ENCODE results near the gene MKNK1.

The MKNK1 gene

DNA sequence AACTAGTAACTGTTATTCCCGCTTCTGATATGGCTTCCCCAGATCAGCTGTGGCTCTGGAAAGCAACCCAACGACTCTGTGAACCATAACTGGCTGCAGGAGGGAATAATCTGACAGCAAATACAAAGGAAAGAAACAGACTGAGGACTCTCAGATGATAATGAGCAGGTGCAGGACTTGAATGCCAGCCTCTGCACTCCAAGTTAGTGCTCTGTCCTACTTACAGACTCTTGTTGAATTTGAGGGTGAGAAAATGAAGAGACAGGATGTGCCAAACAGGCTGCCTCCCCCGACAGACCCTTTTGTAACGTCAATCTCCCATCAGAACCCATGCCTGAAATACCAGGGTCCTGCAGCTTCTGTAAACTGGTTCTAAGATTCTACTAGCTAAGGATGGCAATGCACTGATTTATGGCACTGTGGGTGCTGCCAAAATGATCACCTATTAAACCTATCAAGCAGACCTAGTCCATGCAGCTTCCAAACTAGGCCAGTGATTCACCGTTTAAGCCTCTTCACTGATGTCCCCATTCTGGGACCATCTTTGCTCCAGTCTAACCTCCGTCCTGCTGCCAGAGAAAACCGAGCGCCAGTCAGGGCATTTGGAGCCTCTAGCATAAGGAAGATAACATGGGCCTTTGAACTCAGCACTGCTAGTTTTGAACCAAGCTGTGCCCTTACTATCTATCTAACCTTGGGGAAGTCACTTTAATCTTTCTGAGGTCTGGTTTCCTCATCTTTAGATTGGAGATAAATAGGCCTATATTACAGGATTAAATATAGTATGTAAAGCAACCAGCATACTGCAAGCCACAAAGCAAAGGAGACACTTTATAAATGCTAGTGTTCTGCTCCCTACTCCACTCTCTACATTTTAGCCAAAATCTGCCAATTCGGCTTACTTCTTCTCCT, 4.8 kb downstream of the MKNK1 start:
- no peak for DNase-seq (ENCODE audit: low read depth in 1 of 2, low spot score in 1 of 2)

DNA sequence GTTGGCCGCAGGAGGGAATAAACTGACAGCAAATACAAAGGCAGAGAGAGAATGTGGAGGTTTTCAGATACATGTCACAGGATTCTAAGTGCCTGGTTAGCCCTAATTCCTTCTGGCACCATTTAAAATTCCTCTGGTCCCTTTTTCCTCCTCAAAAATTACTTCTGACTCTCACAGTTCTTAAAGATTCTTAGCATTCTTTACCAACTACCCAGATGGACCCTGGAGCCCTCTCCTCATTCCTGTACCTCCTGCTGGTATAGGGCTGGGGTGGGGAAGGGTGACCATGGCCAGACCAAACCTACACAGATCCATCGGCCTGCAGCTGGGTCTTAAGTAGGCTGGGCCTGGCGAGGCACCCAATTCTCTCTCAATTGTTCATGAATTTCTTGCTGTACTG, 7.2 kb downstream of the MKNK1 start:
- DNase-seq (ENCODE audit: low read depth in 1 of 2, low spot score in 1 of 2) = no peak

DNA sequence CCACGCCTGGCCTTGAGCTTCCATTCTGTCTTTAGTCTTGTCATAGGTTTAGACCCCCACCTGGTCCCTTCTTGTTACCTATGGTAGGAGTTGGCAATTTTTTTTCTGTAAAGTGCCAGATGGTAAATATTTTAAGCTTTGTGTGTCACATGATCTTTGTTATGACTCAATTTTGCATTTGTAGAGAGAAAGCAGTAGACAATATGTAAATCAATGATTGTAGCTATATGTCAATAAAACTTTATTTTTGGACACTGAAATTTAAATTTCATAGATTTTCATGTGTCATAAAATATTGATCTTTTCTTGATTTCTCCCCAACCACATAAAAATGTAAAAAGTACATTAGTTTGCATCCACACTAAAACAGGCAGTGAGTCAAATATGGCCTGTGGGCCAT, 8.0 kb downstream of the MKNK1 start:
- DNase-seq (ENCODE audit: low read depth in 1 of 2, low spot score in 1 of 2) = no peak

DNA sequence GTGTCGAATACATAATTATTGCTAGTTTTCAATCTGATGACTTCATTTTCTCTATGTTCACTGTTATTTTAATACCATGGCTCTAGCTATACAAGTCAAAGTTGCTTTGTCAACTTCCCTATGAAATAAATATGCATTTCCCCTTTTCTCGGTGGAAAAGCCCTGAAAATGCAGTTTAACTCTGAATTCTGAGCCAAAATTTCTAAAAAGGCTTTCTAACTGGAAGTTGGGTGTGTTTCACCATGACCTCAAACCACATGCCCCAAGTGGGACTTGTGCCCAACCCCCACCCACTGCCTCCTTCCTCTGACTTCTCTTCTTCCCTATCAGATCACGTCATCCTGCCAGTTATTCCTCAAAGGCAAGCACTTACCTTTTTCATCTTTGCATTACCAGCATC, 8.9 kb downstream of the MKNK1 start:
- DNase-seq (ENCODE audit: low read depth in 1 of 2, low spot score in 1 of 2) = no peak

DNA sequence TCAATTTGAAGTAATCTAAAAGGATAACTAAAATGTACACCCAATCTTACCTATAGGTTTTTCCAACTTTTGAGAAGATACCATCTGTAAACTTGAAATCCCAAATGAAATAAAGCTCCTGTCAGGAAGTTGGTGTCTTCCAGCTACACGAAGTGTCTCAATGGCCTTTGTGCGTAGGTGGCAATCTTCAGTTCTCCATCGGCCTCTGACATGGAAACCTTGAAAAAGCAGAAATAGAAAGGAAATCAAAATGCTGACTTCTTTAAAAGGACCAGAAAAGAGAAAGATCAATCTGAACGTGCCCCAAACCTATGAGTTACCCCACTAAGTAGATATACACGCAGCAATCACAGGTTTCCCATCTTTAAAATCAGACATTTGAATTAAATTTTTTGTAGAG, 10.0 kb downstream of the MKNK1 start:
- no peak for DNase-seq (ENCODE audit: low read depth in 1 of 2, low spot score in 1 of 2)

DNA sequence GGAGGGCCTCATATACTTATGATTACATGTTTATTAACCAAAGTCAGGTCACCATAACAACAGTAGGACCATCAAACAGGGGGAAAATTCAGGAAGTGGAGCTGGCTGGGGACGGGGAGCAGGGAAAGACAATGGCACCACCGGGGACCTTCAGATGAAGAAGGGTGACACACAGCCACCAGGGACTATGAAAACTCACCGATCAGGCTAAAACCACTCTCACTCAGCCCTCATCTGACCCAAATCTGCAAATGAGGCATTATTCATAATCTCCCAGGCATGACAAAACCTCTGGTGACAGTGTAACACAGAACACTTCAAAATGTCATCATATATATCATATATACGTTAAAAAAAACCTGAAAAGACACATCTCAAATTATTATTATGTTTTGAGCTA, 11.2 kb downstream of the MKNK1 start:
- no peak for DNase-seq (ENCODE audit: low read depth in 1 of 2, low spot score in 1 of 2)

DNA sequence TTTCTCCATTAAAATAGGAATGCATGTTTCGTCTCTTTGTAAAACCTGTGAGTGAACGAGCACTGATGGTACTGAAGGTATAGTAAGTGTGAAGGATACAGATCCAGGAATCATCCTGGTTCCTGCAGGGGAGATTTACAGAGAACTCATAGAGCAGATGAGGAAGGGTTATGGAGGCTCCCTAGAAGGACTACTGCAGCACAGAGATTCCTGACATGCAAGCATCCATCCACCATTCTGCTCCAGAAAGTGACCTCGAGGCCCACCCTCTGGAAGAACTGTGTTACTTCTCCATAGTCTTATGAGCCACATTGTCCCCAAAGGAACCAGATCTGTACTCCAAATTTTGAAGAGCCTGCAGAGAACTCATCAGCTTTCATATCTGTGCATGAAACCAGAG, 14.5 kb downstream of the MKNK1 start:
- no peak for DNase-seq (ENCODE audit: low read depth in 1 of 2, low spot score in 1 of 2)

DNA sequence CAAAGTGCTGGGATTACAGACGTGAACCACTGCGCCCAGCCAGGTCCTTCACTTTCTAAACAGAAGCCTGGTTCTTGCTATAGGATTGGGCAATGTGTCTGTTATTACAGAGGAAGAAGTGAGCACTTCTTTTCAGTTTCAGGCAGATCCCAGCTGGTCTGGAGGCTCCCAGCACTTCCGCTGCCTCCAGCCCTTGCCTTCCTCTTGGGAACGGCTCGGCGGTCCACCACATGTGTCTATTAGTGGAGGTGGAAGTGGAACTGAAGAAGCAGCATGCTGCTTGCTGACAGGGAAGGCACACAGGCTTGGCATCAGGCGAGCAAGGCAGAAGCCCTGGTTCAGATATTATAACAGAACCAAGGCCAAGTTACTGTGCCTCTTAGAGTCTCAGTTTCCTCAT, 17.0 kb downstream of the MKNK1 start:
- no peak for DNase-seq (ENCODE audit: low read depth in 1 of 2, low spot score in 1 of 2)

DNA sequence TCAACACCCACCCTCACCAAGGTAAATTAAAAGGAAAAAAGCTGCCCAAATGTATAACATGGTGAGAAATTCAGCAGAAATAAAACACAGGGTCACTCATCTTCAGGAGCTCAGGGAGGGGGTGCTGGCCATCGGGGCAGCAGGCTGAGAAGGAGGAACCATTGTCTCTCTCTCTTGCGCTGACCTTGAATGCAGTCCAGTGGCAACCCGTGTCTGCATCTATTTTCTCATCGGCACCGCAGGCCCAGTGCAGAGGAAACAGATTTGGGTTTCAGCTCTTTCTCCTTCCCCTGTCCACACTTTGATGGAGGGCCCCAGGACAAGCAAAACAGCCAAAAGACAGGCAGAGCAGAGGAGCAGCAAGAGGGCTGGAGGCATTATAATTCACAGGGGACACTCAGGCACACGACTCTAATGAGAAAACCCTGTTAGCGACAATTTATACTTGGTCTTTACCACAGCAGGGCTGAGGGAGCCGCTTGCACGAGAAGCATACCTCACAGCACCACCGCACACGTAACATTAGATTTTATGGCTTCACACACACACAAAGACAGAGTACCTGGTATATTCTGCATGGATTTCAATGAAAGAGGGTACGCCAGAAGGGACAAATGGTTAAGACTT, 18.6 kb downstream of the MKNK1 start:
- no peak for DNase-seq (ENCODE audit: low read depth in 1 of 2, low spot score in 1 of 2)

DNA sequence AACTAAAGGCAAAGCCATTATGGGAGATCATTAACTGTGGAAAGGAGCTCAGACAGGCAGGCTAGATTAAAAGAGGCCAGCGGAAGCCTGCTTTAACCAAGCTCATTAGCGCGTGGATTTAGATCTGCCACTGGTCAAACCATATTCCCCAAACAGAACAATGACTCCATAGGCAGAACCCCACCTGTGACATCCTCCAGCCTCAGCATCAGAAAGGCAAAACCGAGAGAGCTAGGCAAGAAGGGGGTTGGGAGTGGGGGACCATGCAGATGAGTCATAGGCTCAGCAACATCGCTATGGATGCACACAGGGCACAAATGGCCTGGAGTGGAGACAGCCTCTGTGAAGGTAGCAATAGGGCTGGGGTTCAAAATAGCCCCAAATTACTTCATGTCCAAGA, 20.6 kb downstream of the MKNK1 start:
- DNase-seq (ENCODE audit: low read depth in 1 of 2, low spot score in 1 of 2) = no peak

DNA sequence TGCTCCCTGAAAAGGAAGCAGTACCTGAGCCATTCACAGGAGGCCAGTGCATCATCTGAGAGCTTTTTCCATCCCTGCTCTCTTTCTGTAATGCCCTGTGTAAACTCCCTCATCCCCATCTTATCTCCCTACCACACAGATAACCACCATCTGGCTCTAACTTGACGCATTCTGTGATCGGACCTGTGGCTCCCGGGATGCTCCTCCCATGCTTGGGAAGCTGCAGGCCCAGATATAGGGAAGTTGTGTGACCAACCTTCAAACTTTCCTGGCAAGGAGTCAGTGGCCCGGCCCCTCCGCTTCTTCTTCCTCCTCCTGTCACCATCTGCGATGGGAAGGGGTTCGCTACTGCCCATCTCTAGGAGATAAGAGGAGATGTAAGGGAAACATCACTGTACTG, 21.1 kb downstream of the MKNK1 start:
- no peak for DNase-seq (ENCODE audit: low read depth in 1 of 2, low spot score in 1 of 2)

DNA sequence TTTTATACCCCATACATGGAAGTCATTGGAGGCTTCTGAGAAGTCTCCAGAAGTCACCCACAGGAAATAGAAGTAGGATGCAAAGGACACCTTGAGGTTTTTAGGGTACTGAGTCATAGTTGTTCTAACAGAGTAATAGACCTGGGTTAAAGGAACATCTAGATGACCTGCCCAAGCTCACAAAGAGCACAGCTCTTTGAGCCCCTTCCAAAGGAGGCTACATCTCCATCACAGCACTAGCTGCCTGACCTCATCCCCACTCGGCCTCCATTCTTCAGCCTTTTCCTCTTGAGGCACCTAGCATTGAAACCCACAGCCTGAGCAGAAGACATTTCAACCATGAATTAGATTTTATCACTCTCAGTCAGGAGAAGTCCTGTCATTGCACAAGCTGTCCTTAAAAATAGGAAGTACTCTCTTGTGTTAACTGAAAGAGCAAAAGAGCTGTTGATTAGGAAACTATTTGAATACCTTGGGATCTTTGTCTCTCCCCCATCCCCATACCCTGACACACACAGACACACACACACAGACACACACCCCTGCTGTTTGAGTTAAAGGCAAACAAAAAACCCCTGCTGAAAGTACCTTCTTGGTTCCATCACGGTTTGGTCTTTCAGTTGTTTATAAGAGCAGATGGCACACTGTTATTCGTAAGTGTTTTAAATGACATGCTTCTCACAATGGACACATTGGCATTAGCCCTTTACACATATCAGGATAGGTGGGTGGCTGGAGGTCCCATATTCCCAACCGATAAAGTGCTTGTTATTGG, 22.2 kb downstream of the MKNK1 start:
- no peak for DNase-seq (ENCODE audit: low read depth in 1 of 2, low spot score in 1 of 2)

DNA sequence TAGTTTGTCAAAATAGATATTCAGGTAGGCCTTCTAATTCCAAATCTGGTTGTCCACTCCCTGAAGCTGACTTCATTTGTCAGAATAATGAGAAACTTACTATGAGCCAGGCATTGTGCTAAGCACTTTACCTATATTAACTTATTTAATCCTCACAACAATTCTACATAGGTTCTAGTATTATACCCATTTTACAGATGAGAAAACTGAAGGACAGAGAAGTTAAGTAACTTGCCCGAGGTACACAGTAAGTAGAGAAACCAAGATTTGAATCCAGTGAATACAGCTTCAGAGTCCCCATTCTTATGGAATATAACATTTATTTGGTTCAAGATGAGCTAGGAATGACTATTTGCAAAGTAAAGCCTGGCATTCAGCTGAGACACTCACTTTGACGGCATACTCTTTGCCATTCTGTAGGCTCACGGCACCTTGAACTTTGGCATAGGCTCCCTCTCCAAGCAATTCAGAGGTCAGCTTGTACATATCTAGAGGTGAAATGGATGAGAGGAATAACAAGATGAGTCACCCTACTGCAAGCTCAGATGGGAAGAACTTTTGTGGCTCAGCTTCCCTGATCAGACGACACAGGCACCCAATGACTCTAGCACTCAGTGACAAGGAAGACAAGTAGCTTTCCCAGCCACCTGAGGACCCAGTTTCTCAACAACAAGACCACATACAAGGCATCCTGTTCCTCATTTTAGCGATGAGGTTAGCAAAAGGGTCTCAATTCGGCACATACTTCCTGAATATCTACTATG, 23.7 kb downstream of the MKNK1 start:
- DNase-seq (ENCODE audit: low read depth in 1 of 2, low spot score in 1 of 2) = no peak

DNA sequence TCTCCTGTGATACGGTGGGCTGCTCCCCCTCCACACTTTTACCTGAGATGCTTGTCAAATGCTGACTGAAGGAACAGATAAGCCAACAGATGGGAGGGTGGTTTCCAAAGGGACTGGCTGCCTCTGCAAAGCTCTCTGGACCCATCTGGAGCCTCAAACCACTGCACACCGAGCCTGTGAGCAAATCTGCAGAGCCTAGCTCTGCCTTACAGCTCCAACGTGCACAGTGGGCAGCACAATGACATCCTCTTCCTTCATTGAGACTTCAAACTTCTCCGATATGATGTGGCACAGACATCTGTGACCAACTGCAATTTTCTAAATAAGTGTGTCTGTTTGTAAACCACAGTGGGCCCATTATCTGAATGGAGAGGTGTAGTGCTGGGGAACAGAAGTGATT, 26.4 kb downstream of the MKNK1 start:
- DNase-seq (ENCODE audit: low read depth in 1 of 2, low spot score in 1 of 2) = no peak

DNA sequence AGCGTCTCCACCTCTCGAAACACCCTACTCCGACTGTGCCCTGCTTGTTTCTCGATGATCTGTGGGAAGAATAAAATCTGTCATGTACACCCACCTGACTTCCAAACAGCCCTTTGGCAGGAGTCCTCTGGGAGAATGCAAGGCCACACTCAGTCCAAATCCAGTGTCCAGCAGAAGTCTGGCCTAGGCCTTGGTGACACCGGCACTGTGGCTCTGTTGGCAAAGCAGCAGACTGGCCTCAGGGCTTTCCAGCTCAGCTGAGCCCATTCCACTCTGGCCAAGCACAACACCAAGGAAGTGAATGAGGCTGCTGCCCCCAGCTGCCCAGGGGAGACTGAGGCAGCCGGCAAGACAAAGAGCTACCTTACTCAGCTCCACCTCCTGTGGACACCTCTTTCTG, 27.5 kb downstream of the MKNK1 start:
- DNase-seq (ENCODE audit: low read depth in 1 of 2, low spot score in 1 of 2) = no peak

DNA sequence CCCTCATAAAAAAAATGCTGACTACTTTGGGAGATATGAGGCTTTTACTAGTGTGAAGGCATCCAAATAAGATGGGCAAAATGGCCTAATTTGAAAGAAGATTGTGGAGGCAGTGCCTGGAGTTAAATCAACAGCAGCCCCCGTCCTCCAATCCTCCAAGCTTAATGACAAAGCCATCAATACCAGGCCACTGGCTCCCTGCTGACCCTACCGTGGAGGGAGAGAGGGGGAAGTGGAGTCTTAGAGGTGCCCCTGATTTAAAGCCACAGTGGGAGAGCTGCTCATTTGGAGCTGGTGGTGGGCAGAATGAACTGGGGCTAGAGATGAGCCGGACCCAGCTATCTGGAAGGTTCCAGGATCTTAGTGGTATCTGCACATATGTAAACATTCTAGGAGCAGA, 28.3 kb downstream of the MKNK1 start:
- DNase-seq (ENCODE audit: low read depth in 1 of 2, low spot score in 1 of 2) = no peak

DNA sequence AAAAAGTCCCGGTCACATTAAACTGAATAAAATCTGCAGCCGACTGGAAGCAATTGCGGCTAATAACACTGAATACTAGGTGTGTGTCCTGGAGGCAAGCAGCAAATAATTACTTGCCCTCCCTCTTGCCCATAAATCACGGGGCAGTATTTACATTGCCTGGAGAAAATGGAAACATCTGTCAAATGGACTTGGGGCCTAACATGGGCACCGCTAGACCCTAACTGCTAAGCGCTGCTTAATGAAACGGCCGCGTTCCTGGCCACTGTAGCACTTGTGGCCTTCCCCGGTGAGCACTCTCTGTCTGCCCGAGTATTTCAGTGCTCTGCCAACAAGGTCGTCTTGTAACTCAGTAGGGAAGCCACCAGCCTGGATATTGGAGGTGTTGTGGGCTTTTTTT, 28.8 kb downstream of the MKNK1 start:
- DNase-seq (ENCODE audit: low read depth in 1 of 2, low spot score in 1 of 2) = no peak

DNA sequence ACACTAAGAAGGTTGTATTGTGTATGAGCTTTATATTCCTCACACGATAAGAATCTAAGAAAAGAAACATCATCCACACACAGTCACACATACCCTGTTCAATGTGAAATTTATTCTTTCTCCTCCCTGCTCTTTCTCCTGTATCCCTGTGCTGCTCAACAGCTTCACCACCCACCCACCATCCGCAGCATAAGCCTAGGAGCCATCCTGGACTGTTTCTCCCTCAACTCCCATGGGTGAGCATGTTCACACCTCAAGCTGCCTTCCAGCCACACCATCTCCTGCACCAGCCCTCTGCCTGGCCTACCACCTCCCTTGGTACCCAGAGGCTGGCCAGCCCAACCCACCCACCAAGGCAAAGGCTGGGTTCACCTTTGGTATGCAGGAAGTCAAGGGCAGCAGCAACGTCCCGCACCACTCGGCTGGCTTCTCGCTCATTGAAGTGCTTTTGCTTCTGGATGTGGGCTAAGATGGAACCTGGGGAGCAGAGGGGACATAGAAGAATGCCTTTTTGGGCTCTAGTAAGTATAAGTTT, 32.3 kb downstream of the MKNK1 start:
- DNase-seq (ENCODE audit: low read depth in 1 of 2, low spot score in 1 of 2) = no peak

DNA sequence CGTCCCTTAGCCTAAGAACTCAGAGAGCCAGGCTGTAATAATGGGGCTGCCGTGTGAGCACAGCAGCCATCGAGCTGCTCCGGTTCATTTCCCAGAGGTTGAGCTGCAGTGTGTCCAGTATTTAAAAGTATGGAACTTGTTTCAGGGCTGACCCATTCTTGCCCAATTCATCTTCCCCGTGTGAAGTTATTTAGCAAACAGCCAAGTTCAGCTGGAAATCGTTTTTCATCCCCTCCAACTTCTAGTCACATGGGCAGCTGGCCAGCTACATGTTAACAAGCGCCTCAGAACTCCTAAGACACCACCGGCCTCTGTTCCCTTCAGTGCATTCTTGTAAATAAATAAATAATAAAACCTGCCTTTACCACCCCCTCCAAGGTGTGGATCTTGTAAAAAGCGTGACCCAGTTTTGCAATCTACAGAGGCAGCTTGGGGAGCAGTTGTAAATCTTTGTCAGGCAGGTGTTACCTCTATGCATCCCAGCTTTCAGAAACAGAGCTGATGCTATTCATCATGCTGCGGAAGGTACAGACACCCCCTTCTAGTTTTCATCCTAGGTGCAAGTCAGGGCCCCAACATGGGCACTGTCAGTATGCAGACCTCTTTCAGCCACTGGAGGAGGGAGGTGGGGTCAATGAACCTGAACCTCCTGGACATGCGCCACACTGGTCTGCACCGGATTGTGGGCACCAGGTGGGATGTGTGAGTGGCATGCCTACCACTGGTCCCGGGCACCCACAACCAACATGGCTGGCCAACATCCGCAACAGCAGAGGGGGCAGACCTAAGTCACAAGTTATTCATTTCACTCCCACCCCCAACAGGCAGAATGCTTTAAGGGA, 34.0 kb downstream of the MKNK1 start:
- DNase-seq (ENCODE audit: low read depth in 1 of 2, low spot score in 1 of 2) = no peak

DNA sequence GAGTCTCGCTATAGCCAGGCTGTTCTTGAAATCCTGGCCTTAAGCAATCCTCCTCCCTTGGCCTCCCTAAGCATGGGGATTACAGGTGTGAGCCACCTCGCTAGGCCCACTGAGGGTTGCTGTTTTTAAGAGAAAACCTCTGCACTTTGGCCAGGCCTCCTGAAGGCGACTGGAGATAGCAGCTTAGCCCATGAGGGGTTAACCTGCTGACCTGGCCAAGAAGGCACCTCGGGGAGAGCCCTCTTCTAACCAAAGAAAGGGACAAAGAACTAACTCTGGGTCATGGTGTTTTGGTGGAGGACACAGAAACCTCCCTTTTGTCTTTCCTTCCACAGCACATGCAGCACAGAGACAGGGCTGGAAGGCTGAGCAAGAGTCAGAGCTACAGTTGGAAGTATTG, 35.0 kb downstream of the MKNK1 start:
- no peak for DNase-seq (ENCODE audit: low read depth in 1 of 2, low spot score in 1 of 2)

All from activated T-helper 1 cell treated with anti-CD3 and anti-CD28 coated beads, Interleukin-2, amount 50 U/mL, for 16 hours (primary cell).